Inflammatory macrophage treated with lipopolysaccharide for 1 hour (primary cell): ENCODE measurements around the gene SNAPC5.

Experiments
- DNase-seq, 2 donors: peaks; one replicate each; pipeline ENCODE4 v3.0.0-alpha.2; 2020 to 2022

Gene SNAPC5

GRCh38 chr15:66452971-66453580, 44.5 kb downstream of the SNAPC5 start:
- DNase-seq = peak; percentile 36 to 48

GRCh38 chr15:66452420-66452819, 45.1 kb downstream of the SNAPC5 start:
- DNase-seq = no peak
